ENCODE data around the gene FAM227A. TPM values are rescaled to one million over a fixed set of nuclear protein-coding genes. Genes with fewer than 3 reads are reported as not detected.

The FAM227A gene
- total and polyA plus RNA-seq, 2 of the 8 experiments (the other 6 are each of a cell fraction or from before 2014, with no cell fraction given) = 2.1 to 3.9 TPM

GRCh38 chr22:38649841-38650522, 6.2 kb downstream of the FAM227A start (continued):
- TF ChIP-seq CHD7 (IDR thresholded peaks at IDR 0.05; ENCODE audit: insufficient replicate concordance, low read length) (no peak), SP2 (IDR thresholded peaks at IDR 0.05; ENCODE audit: low read length) (no peak), SAP30 (IDR thresholded peaks at IDR 0.05; ENCODE audit: insufficient read depth, insufficient replicate concordance, low read length) (no peak), HDAC6 (IDR thresholded peaks at IDR 0.05; ENCODE audit: low read depth, low read length) (no peak), TAF7 (optimal IDR thresholded peaks at IDR 0.05; ENCODE audit: borderline replicate concordance, low read depth, low read length) (no peak), RBBP5 (IDR thresholded peaks at IDR 0.05; ENCODE audit: borderline replicate concordance, low read depth, low read length) (no peak), ZNF274 (IDR thresholded peaks at IDR 0.05; ENCODE audit: borderline replicate concordance, extremely low read depth, low read length) (no peak), POU5F1 (IDR thresholded peaks at IDR 0.05; ENCODE audit: low read depth, low read length) (no peak)
